DOHH2 (cell line): ENCODE data around the gene NFKBIZ.

Experiments used
- H3F3A ChIP-seq: fragments of 200-600 bp; sonication (generic), shearing (Covaris generic); 2 replicates; pipeline ENCODE4 v1.6.0; 2016; ENCODE audit warnings: antibody characterized with exemption, mild to moderate bottlenecking; ENCODE audit not compliant: control insufficient read depth, insufficient read depth
- H3K27ac ChIP-seq: fragments of 200-600 bp; sonication (generic); 2 replicates; pipeline ENCODE4 v1.5.1; 2014; ENCODE audit warnings: low read depth, mild to moderate bottlenecking, low read length, moderate library complexity
- H3K27me3 ChIP-seq: fragments of 200-600 bp; sonication (generic); 2 replicates; pipeline ENCODE4 v1.6.1; 2014; ENCODE audit warnings: mild to moderate bottlenecking, low read length, mixed read lengths; ENCODE audit not compliant: control insufficient read depth
- H3K36me3 ChIP-seq: fragments of 200-600 bp; sonication (generic); 2 replicates; pipeline ENCODE4 v1.6.1; 2014; ENCODE audit warnings: mild to moderate bottlenecking, low read length, moderate library complexity, mixed read lengths; ENCODE audit not compliant: control insufficient read depth
- H3K4me1 ChIP-seq: fragments of 200-600 bp; sonication (generic); 2 replicates; pipeline ENCODE4 v1.6.1; 2014; ENCODE audit warnings: mild to moderate bottlenecking, low read length, mixed read lengths; ENCODE audit not compliant: control insufficient read depth
- H3K4me2 ChIP-seq: fragments of 200-600 bp; sonication (generic); 2 replicates; pipeline ENCODE4 v1.6.0; 2014; ENCODE audit warnings: mild to moderate bottlenecking, low read length, moderate library complexity
- H3K4me3 ChIP-seq: fragments of 200-600 bp; sonication (generic); 2 replicates; pipeline ENCODE4 v1.5.1; 2014; ENCODE audit warnings: mild to moderate bottlenecking, low read length, mixed read lengths
- H3K79me2 ChIP-seq: fragments of 200-600 bp; sonication (generic); 2 replicates; pipeline ENCODE4 v1.6.1; 2014; ENCODE audit warnings: mild to moderate bottlenecking, low read length, mixed read lengths; ENCODE audit not compliant: control insufficient read depth
- H3K9me2 ChIP-seq: fragments of 200-600 bp; sonication (generic); replicated peaks from 2 replicates; pipeline ENCODE4 v1.6.1; 2014; ENCODE audit warnings: mild to moderate bottlenecking, low read length, mixed read lengths; ENCODE audit not compliant: control insufficient read depth
- H3K9me3 ChIP-seq: fragments of 200-600 bp; sonication (generic); 2 replicates; pipeline ENCODE4 v1.6.1; 2014; ENCODE audit warnings: antibody characterized with exemption, low read length, mixed read lengths; ENCODE audit not compliant: control insufficient read depth, insufficient read depth
- H4K20me1 ChIP-seq: fragments of 200-600 bp; sonication (generic); 2 replicates; pipeline ENCODE4 v1.6.0; 2014; ENCODE audit warnings: low read depth, mild to moderate bottlenecking, antibody characterized with exemption, low read length, moderate library complexity; ENCODE audit not compliant: control insufficient read depth, insufficient read depth
- CTCF ChIP-seq: fragments of 200-600 bp; sonication (generic); IDR thresholded peaks from one replicate; pipeline ENCODE4 v1.5.1; 2014; ENCODE audit warnings: antibody characterized with exemption, mild to moderate bottlenecking, low read depth, low read length; ENCODE audit not compliant: poor library complexity, severe bottlenecking
- EZH2phosphoT487 ChIP-seq: fragments of 200-600 bp; sonication (generic); IDR thresholded peaks from 2 replicates; pipeline ENCODE4 v1.6.1; 2017; ENCODE audit warnings: borderline replicate concordance, mild to moderate bottlenecking, antibody characterized with exemption, low read length, moderate library complexity, mixed read lengths

Gene NFKBIZ

GRCh38 chr3:101898752-101899169 lies 49.4 kb downstream of the NFKBIZ start:
- Histone ChIP-seq H3F3A (peaks cover 10% of the 10 kb centered on the region), H3K36me3 (peaks cover 34% of the 10 kb centered on the region), H4K20me1 (no peaks in the 10 kb centered on the region), H3K27me3 (no peaks in the 10 kb centered on the region), H3K4me1 (peaks cover 56% of the 10 kb centered on the region), H3K9me3 (peaks cover 13% of the 10 kb centered on the region; the same call in 1 of the 2 replicates), H3K27ac (peak overlapping the region; percentile 93), H3K4me2 (peak overlapping the region; percentile 66), H3K4me3 (peak overlapping the region; percentile 58), H3K79me2 (no peaks in the 10 kb centered on the region), H3K9me2 (no peaks in the 10 kb centered on the region)
- no peak for TF ChIP-seq CTCF
- no peak for TF ChIP-seq EZH2phosphoT487

- Histone ChIP-seq H3K27me3 (no peaks in the 10 kb centered on the region), H3K36me3 (peaks cover 34% of the 10 kb centered on the region), H3K9me2 (no peaks in the 10 kb centered on the region), H3K4me2 (peak overlapping the region; percentile 66; the same call in 1 of the 2 replicates), H3K79me2 (no peaks in the 10 kb centered on the region), H3K4me3 (no peak overlapping the region), H3F3A (peaks cover 10% of the 10 kb centered on the region), H3K27ac (peak overlapping the region; percentile 93; the same call in 1 of the 2 replicates), H4K20me1 (no peaks in the 10 kb centered on the region), H3K4me1 (peaks cover 56% of the 10 kb centered on the region), H3K9me3 (peaks cover 13% of the 10 kb centered on the region; the same call in 1 of the 2 replicates)
- no peak for TF ChIP-seq EZH2phosphoT487
- no peak for TF ChIP-seq CTCF
These were observed 51.0 kb downstream of the NFKBIZ start for GRCh38 chr3:101900316-101900715.

GRCh38 chr3:101900736-101901135 lies 51.4 kb downstream of the NFKBIZ start:
- Histone ChIP-seq H3K27ac (no peak overlapping the region; the same call in 1 of the 2 replicates), H3F3A (peaks cover 10% of the 10 kb centered on the region), H3K9me3 (peaks cover 13% of the 10 kb centered on the region; the same call in 1 of the 2 replicates), H3K4me2 (no peak overlapping the region), H3K4me3 (no peak overlapping the region), H3K79me2 (no peaks in the 10 kb centered on the region), H4K20me1 (no peaks in the 10 kb centered on the region), H3K36me3 (peaks cover 34% of the 10 kb centered on the region), H3K4me1 (peaks cover 56% of the 10 kb centered on the region), H3K27me3 (no peaks in the 10 kb centered on the region), H3K9me2 (no peaks in the 10 kb centered on the region)
- TF ChIP-seq EZH2phosphoT487 = no peak
- no peak for TF ChIP-seq CTCF
